Measurements from ENCODE around the gene ZNF430. TPM values are rescaled to one million over a fixed set of nuclear protein-coding genes. Genes with fewer than 3 reads are reported as not detected.
"Not testable (repeated sequence)": the region's sequence is repeated elsewhere in the genome, so short reads cannot be mapped to it uniquely, and the experiment has no call there.

Gene ZNF430
- total RNA-seq: 10 to 100 TPM; 23.3 to 23.6 TPM

DNA sequence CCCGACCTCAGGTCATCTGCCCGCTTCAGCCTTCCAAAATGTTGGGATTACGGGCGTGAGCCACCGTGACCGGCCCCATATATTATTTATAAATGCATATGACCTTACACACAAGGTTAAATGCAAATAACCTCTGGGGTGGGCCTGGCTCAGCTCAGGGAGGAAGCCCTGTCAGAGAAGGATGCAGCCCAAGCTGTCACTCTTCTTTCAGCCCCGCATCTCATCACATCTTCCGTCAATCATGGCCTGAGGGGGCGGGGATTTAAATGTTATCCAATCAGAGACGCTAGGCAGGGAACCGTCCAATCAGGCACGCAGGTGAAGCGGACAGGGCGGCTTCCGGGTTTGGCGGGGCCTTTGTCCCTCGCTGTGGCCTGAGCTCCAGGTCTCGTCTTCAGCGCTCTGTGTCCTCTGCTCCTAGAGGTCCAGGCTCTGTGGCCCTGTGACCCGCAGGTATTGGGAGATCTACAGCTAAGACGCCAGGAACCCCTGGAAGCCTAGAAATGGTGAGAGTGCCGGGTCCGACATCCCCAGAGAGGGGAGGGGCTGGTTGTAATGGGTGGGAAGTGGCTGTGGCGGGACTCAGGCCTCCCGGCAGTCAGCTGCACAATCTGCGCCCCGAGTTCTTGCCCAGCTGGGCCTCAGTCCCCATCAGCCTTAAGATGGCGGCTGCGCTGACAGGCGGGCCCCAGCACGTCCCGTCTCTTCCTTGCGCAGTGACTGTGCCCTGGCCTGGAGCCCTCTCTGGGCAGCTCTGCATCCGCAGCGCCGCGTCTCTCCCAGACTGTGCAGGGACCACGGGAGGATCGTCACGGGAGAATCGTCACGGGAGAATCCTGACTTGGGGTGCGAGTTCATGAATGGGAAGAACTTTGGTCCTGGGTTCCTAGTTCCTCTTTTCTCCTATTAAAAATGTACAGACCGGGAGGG lies at the start of gene ZNF430:
ZNF430 (plus strand) TSS at position 360 of the 930 bp plus-strand sequence; CDS start at position 504, 144 bp downstream.
- H3K9me3 Mint-ChIP-seq: peaks cover 0 to 1% of the 10 kb centered on the region in 2 donors
- DNase-seq (ENCODE audit: low spot score in 2 of 2): peak; percentile 92 to 95
- peak within 1 kb of the TSS; percentile 97 to 99 for H3K27ac Mint-ChIP-seq
- peaks cover 30 to 49% of the 10 kb centered on the region in 2 donors for H3K36me3 Mint-ChIP-seq
- peak; percentile 91 to 94 for ATAC-seq

DNA sequence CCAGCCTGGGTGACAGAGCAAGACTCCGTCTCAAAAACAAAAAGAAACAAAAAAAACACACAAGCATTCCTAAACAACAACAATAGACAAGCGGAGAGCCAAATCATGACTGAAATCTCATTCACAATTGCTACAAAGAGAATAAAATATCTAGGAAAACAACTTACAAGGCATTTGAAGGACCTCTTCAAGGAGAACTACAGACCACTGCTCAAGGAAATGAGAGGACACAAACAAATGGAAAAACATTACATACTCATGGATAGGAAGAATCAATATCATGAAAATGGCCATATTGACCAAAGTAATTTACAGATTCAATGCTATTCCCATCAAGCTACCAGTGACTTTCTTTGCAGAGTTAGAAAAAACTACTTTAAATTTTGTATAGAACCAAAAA lies 27.7 kb upstream of the ZNF430 start:
- Mint-ChIP-seq H3K36me3 (peaks cover 28 to 40% of the 10 kb centered on the region in 2 donors), H3K9me3 (peaks cover 17 to 25% of the 10 kb centered on the region in 2 donors)
- not testable (repeated sequence) for DNase-seq (ENCODE audit: low spot score in 2 of 2); ATAC-seq; H3K27ac Mint-ChIP-seq

DNA sequence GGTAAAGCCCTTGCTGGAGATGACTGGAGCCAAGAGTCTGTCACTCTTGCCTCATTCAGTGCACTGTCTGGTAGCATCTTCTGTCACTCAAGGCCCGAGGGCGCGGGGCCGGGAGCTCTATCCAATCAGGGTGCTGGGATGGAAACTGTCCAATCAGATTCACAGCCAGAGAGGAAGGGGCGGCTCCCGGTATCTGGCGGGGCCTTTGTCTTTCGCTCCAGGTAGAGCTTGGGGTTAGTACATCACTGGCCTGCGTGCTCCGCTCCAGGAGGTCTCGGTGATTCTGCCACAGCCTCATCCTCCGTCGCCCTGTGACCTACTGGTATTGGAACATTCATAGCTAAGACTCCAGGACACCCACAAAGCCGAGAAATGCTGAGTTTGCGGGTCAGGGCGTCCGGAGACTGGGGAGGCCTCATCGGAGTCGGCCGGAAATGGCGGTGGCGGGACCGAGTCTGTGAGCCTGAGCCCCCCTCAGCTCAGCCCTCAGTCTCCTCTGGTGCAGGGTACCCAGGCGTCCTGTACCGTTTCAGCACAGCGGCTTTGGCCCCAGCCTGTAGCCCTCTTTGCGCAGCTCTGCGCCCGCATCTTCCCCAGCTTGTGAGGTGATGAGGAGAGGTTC lies 20.6 kb upstream of the ZNF430 start:
- Mint-ChIP-seq H3K27ac (peak overlapping the region; percentile 93 to 94), H3K36me3 (peaks cover 23 to 28% of the 10 kb centered on the region in 2 donors), H3K9me3 (peaks cover 8% of the 10 kb centered on the region in 2 donors)
- DNase-seq (ENCODE audit: low spot score in 2 of 2) (peak; percentile 86 to 94), ATAC-seq (peak; percentile 100)

DNA sequence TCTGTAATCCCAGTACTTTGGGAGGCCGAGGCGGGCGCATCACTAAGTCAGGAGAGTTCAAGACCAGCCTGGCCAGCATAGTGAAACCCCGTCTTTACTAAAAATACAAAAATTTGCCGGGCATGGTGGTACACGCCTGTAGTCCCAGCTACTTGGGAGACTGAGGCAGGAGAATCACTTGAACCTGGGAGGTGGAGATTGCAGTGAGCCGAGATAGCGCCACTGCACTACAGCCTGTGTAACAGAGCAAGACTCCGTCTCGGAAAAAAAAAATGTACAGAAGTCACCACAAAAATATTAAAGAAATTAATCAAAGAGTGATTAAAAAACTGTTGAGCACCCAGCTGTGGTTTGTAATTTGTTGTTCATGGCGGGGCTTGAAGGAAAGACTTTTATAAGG lies 781 bp downstream of the ZNF430 start:
- Mint-ChIP-seq H3K27ac (peak overlapping the region; percentile 97 to 99), H3K36me3 (peaks cover 37 to 55% of the 10 kb centered on the region in 2 donors)
- H3K9me3 Mint-ChIP-seq; DNase-seq (ENCODE audit: low spot score in 2 of 2); ATAC-seq: not testable (repeated sequence)

DNA sequence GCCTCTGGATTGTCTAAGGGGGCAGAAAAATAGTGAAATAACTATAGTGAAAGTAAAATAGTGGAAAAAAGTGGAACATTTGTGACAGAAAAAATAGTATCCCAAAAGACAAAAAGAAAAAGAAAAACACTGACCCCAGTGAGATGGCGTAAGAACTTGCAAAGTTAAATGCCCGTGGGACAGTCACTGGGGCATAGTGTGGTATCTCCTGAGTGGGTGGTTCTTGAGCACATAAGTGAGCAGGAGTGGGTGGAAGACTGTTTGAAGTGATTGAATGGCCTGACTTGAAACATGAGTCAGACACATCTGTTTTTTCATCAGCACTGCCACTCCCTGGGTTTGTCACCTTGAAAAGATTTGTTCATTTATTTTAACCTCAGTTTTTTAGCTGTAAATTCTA lies 2.5 kb downstream of the ZNF430 start:
- DNase-seq (ENCODE audit: low spot score in 2 of 2) (peak in 1 of 2 donors; percentile 46), ATAC-seq (peak; percentile 51)
- peak overlapping the region; percentile 15 to 73 for H3K27ac Mint-ChIP-seq
- peaks cover 41 to 70% of the 10 kb centered on the region in 2 donors for H3K36me3 Mint-ChIP-seq
- H3K9me3 Mint-ChIP-seq: peaks cover 0 to 5% of the 10 kb centered on the region in 2 donors

DNA sequence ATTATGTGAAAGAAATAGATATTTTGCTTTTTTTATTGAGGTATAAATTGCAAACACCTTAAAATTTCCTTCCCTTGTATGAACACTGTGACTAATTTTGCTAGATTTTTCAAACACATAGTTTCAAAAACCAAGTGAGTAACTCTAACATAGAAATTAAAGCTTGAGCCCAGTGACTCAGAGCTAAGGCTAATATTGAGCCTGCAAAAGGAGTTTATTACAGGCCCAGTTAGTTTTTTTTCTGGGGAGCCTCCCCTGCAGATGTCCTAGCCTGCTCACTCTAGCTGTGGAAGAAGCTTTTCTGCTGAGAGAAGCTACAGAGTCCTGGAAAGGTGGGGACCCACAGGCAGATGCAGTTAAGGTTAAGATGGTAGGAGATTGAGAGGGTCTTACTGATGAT lies 3.4 kb downstream of the ZNF430 start:
- peaks cover 45 to 79% of the 10 kb centered on the region in 2 donors for H3K36me3 Mint-ChIP-seq
- ATAC-seq: no peak

DNA sequence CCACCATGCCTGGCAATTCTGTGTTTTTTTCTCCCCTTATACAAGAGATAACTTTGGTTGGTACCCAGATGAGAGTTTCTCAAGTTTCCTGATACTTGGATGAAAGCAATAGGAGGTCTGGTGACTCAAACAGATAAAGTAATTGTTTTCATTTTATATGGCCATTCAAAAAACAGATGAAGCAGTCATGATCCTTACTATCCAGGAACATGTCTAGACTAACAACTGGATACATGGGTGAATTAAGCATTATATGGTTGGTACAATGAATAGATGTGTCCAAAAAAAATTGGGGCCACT lies 8.5 kb downstream of the ZNF430 start:
- Mint-ChIP-seq H3K27ac (peak overlapping the region; percentile 69 to 81), H3K9me3 (peaks cover 0 to 9% of the 10 kb centered on the region in 2 donors), H3K36me3 (peaks cover 29 to 71% of the 10 kb centered on the region in 2 donors)
- ATAC-seq (peak; percentile 60 to 67), DNase-seq (ENCODE audit: low spot score in 2 of 2) (no peak)

More for the DNA sequence above, 3.4 kb downstream of the ZNF430 start:
- peaks cover 0 to 6% of the 10 kb centered on the region in 2 donors for H3K9me3 Mint-ChIP-seq
- H3K27ac Mint-ChIP-seq: peak overlapping the region; percentile 61 to 92
- no peak for DNase-seq (ENCODE audit: low spot score in 2 of 2)

DNA sequence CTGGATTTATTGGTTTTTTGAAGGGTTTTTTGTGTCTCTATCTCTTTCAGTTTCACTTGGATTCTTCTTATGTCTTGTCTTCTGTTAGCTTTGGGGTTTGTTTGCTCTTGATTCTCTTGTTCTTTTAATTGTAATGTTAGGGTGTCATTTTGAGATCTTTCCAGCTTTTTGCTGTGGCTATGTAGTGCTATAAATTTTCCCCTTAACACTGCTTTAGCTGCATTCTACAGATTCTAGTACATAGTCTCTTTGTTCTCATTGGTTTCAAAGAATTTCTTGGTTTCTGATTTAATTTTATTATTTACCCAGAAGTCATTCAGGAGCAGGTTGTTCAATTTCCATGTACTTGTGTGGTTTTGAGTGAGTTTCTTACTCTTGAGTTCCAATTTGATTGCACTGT lies 24.6 kb downstream of the ZNF430 start:
- ATAC-seq: no peak
- Mint-ChIP-seq H3K9me3 (peaks cover 38 to 41% of the 10 kb centered on the region in 2 donors), H3K36me3 (peaks cover 59 to 85% of the 10 kb centered on the region in 2 donors), H3K27ac (peak overlapping the region; percentile 1 to 35)
- DNase-seq (ENCODE audit: low spot score in 2 of 2): no peak

DNA sequence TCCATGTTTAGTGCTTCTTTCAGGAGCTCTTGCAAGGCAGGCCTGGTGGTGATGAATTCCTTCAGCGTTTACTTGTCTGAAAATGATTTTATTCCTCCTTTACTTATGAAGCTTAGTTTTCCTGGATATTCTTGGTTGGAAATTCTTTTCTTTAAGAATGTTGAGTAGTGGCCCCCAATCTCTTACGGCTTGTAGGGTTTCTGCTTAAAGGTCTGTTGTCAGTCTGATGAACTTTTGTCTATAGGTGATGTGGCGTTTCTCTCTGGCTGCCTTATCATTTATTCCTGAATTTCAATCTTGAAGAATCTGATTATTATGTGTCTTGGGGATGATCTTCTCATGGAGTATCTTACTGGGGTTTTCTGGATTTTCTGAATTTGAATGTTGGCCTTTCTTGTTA lies 26.0 kb downstream of the ZNF430 start:
- ATAC-seq: no peak
- no peak for DNase-seq (ENCODE audit: low spot score in 2 of 2)
- Mint-ChIP-seq H3K9me3 (peaks cover 38 to 45% of the 10 kb centered on the region in 2 donors), H3K36me3 (peaks cover 59 to 78% of the 10 kb centered on the region in 2 donors), H3K27ac (peak overlapping the region in 1 of 2 donors; percentile 21)

DNA sequence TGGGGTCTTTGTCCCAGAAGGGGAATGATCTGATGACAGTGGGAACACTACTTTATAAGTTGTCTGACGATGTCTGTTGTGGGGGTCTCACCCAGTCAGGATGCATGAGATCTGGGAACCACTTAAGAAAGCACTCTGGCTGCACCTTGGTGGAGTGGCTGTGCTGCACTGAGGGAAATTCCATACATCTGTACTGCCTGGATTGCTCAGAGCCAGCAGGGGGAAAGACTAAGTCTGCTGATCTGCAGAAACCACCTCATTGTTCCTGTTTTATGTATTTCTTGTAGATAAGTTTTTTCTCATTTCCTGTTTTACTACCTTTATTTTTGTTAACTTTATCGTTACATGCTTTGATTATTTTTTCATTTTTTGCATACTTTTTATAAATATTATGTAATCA lies 27.3 kb downstream of the ZNF430 start:
- peaks cover 58 to 78% of the 10 kb centered on the region in 2 donors for H3K36me3 Mint-ChIP-seq
- no peak for DNase-seq (ENCODE audit: low spot score in 2 of 2)
- H3K27ac Mint-ChIP-seq: no peak overlapping the region
- no peak for ATAC-seq
- H3K9me3 Mint-ChIP-seq: peaks cover 44 to 52% of the 10 kb centered on the region in 2 donors

DNA sequence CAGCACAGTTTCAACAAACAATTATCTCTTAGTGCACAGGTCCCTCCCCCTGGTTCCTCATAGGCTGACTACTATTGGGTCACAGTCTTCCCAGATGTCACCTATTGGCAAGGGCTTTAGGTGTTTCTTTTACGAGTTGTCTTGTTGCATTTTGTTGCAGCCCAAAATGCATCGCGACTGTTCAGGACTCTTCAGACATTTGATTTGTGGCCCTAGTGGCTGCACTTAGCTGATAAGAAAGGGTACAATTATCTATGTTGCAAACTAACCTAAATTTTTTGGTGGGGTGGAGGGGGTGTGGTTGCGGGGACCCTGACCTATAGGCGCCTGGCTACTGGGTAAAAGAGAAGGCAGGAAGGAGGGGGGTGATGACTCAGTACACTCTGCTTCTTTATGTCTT lies 32.4 kb downstream of the ZNF430 start:
- Mint-ChIP-seq H3K27ac (no peak overlapping the region), H3K36me3 (peaks cover 42 to 77% of the 10 kb centered on the region in 2 donors), H3K9me3 (peaks cover 25 to 31% of the 10 kb centered on the region in 2 donors)
- ATAC-seq (no peak), DNase-seq (ENCODE audit: low spot score in 2 of 2) (no peak)

DNA sequence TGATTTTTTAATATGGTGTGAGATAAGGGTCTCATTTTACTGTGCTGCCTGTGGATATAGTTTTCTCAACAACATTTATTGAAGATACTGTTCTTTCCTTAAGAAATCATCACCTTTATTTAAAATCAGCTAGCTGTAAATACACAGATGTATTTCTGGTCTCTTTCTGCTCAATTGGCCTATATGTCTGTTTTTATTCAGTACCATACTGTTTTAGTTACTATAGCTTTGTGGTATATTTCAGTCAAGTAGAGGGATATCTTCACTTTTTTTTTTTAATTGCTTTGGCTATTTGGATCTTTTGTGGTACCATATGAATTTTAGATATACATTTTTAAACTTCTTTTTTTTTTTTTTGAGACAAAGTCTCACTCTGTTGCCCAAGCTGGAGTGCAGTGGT lies 44.9 kb downstream of the ZNF430 start:
- Mint-ChIP-seq H3K36me3 (peaks cover 11 to 31% of the 10 kb centered on the region in 2 donors), H3K9me3 (peaks cover 0 to 3% of the 10 kb centered on the region in 2 donors), H3K27ac (peak overlapping the region in 1 of 2 donors; percentile 14)
- no peak for DNase-seq (ENCODE audit: low spot score in 2 of 2)
- ATAC-seq: no peak

DNA sequence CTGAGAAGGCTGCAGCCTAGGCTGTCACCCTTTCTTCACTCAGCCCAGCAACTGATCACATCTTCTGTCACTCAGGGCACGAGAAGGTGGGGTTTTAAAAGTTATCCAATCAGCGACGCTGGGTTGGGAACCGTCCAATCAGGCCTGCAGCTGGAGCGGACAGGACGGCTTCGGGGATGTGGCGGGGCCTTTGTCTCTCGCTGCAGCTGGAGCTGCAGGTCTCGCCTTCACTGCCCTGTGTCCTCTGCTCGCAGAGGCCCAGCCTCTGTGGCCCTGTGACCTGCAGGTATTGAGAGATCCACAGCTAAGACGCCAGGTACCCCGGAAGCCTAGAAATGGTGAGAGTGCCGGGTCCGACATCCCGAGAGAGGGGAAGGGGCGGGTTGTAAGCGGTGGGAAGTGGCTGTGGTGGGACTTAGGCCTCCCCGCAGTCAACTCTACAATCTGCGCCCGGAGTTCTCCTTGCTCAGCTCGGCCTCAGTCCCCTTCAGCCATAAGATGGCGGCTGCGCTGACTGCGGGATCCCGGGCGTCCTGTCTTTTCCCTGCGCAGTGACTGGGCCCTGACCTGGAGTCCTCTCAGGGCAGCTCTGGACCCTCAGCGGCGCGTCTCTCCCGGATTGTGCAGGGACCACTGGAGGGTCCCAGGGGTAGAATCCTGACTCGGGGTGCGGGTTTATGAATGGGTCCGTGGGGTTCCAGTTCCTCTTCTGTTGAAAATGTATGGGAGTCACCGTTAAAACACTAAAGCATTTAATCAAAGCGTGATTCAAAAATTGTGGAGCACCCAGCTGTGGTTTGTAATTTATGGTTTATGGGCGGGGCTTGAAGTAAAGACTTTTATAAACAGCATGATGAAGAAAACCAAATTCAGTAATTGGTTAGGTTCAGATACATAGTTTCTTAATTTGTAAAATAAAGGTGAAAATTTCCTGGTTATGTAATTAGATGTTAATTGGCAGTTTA lies 61.8 kb downstream of the ZNF430 start, which contains the start of gene ZNF714:
ZNF714 (plus strand) TSS at position 193 of the 965 bp plus-strand sequence. CDS start 16,066 bp downstream, outside the sequence.
- peak within 1 kb of the TSS; percentile 89 to 98 for H3K27ac Mint-ChIP-seq
- no peaks in the 10 kb centered on the region for H3K9me3 Mint-ChIP-seq
- ATAC-seq (peak; percentile 95 to 99), DNase-seq (ENCODE audit: low spot score in 2 of 2) (peak; percentile 78 to 81)
- H3K36me3 Mint-ChIP-seq: peaks cover 16 to 46% of the 10 kb centered on the region in 2 donors

DNA sequence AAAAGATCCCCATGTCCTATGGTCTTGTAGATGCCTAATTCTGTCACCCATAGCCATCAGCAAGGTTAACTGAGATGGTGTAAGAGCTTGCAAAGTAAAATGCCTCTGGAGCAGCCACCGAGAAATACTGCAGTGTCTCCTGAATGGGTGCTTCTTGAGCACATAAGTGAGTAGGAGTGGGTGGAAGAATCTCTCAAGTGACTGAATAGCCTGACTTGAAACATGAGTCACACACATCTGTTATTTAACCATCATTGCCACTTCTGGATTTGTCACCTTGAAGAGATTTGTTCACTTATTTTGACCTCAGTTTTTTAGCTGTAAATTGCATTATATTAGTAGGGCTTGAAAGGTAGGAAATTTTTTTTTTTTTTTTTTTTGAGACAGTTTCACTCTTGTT lies 63.9 kb downstream of the ZNF430 start:
- ATAC-seq (peak; percentile 43 to 71), DNase-seq (ENCODE audit: low spot score in 2 of 2) (peak in 1 of 2 donors; percentile 23)
- Mint-ChIP-seq H3K36me3 (peaks cover 14 to 54% of the 10 kb centered on the region in 2 donors), H3K9me3 (no peaks in the 10 kb centered on the region), H3K27ac (no peak overlapping the region)

DNA sequence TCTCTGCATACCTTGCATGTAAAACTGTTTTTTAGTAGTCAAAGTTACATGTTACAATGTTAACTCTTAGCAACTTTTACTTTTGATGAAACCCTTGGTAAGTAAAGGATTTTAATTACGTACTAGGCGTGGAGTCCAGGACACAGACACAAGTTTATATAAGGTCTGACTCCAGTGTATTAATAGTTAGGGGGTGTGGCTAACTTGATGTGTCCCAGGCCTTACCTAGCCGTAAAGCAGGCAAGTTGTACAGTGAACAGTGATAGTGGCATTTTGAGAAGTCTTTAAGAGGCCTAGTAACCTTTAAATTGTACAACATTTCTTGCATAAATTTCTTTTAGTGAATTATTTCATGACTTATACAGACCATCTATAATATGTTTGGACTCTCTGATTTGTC lies 67.4 kb downstream of the ZNF430 start:
- H3K9me3 Mint-ChIP-seq: no peaks in the 10 kb centered on the region
- no peak overlapping the region for H3K27ac Mint-ChIP-seq
- no peak for DNase-seq (ENCODE audit: low spot score in 2 of 2)
- ATAC-seq: no peak
- peaks cover 4 to 49% of the 10 kb centered on the region in 2 donors for H3K36me3 Mint-ChIP-seq

DNA sequence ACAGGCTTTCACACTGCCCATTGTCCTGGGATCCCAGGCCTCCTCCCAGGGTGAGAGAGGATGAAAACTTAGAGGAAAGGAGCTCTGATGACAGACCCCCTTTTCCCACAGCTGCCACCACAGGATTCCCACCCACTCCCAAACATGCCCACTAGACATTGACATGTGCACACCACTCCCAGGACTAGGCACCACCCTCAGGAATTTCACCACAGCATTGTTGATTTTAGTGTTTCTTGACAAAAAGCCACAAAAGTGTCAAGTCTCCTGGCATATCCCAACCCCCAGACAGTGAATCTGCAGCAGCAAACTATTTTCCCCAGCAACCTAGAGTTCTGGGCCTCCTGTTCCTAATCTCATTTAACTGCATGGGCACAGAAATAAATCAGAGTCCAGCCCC lies 71.7 kb downstream of the ZNF430 start:
- ATAC-seq: no peak
- Mint-ChIP-seq H3K27ac (no peak overlapping the region), H3K36me3 (peaks cover 7 to 42% of the 10 kb centered on the region in 2 donors), H3K9me3 (no peaks in the 10 kb centered on the region)
- no peak for DNase-seq (ENCODE audit: low spot score in 2 of 2)

Data from activated naive CD4-positive, alpha-beta T cell treated with anti-CD3 and anti-CD28 coated beads, Interleukin-2, amount 50 U/mL, for 72 hours (primary cell).